HG03575 (cell line): ENCODE data around the gene PAK1.

ENCODE experiments used
- ATAC-seq: cut with Tn5 transposase; IDR thresholded peaks from one replicate; pipeline ENCODE4 v1.9.1; 2021; ENCODE audit not compliant: unreplicated experiment, insufficient number of reproducible peaks, low FRiP score; ENCODE audit errors: extremely low read depth

Gene PAK1

GRCh38 chr11:77442394-77443053 lies 31.4 kb downstream of the PAK1 start:
- no peak for ATAC-seq

DNA sequence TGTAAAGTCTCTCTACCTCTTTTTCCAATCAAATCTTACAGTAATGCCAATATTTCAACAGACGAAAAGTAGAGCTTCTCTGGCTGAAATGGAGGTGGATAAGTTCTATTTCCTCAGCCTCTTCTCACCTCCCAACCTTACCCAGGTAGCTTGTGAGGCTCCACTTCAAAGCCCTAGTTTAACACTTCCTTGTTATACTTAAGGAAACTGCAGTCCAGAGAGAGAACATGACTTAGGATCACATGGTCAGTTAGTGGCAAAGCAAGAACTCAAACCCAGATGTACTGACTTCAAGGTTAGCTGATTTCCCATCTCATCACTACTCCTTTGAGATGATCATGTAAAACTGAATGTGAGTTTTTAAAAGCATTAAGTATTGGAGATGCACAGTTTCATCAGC lies 32.5 kb downstream of the PAK1 start:
- no peak for ATAC-seq

GRCh38 chr11:77440678-77441077 lies 33.2 kb downstream of the PAK1 start:
- no peak for ATAC-seq

DNA sequence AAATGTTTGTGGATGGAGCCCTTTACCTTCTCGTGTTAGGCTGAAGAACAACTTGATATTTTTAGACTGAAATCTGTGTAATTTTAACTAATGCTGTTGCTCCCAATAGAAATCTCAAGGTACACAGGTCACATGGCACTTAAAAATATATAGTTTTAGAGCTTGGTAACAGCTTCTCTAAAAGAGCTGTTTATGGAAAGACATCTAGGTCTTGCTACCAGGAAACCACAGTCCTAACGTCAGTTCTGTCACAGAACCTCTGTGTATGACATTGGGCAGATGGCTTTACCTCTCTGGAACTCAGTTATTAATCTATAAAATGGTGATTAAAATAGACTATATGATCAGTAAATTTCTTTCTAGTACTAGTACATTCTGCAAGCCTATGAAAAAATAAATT lies 35.4 kb downstream of the PAK1 start:
- ATAC-seq: no peak

DNA sequence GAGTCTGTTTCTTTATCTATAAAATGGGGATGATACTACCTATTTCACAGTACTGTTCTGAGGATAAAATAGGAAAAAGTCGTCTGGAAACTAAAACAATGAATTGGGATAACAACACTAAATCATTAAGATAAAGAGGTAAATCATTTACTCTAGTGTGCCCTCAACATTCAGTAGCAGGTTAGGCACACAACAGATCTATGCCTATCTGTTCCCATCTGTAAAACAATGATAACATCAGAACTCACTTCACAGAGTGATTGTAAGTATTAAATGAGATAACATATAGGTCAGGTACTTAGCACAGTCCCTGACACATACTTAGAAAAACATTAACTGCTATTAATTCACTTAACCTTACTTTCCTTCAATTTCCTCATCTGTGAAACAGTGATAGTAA lies 36.9 kb downstream of the PAK1 start:
- no peak for ATAC-seq

GRCh38 chr11:77436506-77436905 lies 37.4 kb downstream of the PAK1 start:
- no peak for ATAC-seq

DNA sequence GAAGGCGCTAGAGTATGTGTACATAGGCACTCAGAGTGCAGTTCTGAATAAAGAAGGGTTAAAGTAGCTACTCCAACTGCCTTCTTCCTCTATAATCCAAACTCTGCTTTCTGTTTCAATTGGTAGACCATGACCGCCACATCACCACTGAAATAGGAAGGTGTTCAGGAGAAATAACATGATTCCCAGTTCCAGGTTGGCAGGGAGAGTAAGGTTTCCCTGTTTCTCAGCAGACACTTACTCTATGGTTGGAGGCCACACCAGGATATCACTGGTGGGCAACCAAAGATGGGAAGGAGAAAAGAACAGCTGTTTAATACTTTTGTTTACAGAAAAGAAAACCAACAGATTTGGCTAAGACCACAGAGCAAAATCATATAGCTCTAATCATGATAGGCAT lies 37.9 kb downstream of the PAK1 start:
- no peak for ATAC-seq

DNA sequence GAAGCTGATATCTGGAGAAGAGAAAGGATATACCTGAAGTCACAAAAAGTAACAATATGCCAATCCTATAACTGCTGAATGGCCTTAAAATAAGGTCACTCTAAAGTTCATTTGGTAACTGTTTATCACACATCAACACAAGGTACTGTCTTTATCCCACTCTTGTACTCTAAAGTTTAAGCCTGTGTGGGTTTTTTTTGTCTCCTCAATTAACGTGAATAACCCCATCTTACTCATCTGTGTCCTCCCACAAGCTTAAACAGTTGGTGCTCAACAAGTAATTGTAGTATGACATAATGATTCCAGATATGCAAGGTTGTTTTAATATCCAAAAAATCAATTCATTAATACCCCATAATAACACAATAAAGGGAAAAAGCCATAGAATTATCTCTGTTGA lies 42.1 kb downstream of the PAK1 start:
- no peak for ATAC-seq

DNA sequence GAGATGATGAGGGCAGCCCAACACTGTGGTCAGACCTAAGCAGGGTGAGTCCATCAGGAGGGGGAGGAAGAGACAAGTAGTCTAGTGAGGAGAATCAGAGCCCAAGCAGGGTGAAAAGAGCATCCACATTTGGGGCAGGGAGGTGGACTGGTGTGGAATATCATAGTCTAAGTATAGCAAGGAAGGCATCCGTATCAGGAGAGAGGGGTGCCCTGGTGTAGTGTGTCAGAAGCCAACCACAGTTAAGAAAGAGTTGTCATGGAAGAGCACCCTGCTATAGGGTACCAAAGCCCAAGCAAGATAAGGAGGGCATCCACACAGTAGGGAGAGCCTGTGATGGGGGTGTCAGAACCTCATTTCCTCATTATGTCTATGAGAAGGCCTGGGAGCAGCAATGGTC lies 45.3 kb downstream of the PAK1 start:
- ATAC-seq: no peak

GRCh38 chr11:77425346-77425745 lies 48.5 kb downstream of the PAK1 start:
- no peak for ATAC-seq

GRCh38 chr11:77424644-77425043 lies 49.2 kb downstream of the PAK1 start:
- ATAC-seq: no peak

DNA sequence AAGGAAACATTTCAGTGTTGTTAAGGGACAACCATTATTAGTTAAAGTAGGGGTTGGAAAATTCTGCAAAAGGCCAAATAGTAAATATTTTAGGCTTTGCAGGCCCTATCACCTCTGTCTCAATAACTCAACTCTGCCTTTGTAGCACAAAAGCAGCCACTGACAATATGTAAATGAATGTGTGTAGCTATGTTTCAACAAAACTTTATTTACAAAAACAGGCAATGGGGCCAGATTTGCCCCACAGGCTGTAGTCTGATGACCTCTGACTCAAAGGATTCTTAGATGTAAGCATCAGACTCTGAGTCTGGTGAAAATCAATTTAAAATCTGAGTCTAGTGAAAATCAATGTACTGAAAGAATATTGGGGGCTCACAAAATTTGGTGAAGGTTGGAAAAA lies 50.3 kb downstream of the PAK1 start:
- ATAC-seq: no peak

- no peak for ATAC-seq
Observed at GRCh38 chr11:77422687-77423086, 51.2 kb downstream of the PAK1 start.

DNA sequence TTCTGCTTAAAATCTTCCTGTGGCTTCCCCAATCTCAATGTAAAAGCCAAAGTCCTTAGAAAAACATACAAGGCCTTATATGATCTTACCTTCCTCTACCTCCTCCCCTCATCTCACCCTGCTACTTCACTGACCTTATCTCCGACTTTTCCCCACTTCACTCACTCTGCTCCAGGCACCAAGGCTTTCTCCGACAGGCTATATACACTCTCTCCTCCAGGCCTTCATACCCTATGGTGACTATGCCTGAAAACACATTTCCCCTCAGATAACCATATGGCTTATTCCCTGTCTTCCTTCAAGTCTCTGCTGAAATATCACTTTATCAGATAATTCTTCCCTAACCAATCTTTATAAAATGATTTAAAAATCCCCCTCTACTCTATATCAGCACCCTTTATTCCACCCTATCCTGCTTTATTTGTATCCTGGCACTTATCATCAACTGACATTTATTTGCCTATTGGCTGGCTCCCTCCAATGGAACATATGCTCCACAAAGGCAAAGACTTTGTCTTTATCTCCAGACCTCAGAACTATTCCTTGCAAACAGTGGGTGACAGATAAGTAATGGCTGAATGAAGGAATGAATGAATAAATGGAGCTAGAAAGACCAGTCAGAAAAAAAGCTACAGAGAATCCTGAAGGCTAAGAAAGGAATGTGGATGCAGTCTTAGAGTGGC lies 52.7 kb downstream of the PAK1 start:
- ATAC-seq: no peak

- no peak for ATAC-seq
Observed at GRCh38 chr11:77418971-77419597, 54.8 kb downstream of the PAK1 start.

DNA sequence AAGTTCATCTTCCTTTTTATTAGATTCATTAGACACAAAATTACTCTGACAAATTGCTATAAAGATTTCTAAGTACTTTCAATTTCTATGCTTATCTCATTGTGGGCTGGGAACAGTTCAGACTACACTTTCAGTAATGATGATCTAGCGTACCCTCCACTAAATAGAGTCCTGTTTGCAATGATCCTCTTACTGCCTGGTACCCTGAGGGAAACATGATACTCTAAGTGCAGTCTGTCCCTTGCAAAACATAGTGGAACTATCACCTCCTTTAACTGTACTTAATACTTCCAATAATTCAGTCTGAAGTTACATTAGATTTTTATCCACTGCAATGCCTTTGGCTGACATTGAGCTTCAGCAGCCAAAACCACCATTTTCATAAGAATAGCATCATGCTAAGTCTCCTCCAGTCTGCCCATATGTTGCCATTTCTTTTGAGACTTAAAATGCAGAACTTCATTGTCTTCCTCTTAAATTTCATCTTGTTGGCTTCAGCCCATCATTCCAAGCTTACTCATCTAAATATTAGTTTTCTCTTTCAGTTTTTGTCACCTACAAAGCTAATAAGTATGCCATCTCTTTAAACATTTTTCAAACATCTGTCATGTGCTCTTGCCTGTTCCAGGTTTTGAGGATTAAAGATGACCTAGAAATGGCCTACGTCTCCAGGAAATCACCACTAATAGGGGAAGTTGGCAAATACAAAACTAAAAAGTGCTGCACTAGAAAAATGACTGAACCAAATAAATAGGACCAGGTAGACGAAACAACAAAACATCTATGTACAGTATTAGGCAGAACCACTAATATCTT lies 55.5 kb downstream of the PAK1 start:
- ATAC-seq: no peak

DNA sequence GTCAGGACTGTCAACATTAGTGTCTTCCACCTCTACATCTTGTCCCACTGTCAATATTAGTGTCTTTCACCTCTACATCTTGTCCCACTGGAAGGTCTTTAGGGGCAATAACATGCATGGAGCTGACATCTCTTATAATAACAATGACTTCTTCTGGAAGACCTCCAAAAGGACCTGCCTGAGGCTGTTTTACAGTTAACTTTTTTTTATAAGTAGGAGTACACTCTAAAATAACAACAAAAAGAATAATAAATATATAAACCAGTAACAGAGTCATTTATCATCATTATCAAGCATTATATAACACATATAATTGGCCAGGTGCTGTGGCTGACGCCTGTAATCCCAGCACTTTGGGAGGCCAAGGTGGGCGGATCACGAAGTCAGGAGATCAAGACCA lies 57.5 kb downstream of the PAK1 start:
- no peak for ATAC-seq

DNA sequence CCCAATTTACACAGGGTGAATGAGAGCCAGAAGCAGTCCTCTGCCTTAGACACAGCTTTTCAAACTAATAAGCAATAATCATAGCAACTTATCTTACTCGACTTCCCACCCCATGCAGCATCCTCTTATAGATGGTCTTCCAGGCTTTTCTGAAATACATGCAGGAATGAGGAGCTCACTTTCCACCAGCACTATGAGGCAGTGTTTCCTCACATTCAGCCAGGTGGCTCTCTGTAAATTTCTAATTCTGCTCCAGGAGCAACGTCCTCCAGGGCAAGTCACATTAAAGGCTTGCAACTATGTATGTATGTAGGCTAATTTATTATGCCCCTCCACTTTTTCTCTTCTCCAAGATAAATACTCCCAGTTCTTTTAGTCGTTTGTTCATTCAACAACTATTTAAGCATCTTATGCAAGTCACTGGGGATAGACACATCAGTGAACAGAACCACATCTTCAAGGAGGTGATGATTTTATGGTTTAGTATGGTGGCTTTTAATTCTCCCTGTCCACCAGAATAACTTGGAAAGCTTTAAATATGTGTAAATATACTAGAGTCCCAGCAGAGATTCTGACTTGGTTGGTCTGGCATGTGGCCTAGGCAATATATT lies 59.9 kb downstream of the PAK1 start:
- no peak for ATAC-seq

- no peak for ATAC-seq
Observed at GRCh38 chr11:77412814-77413213, 61.1 kb downstream of the PAK1 start.
